DND-41 (cell line): ENCODE results near the gene SV2B.

Experiments
- CTCF ChIP-seq: IDR thresholded peaks from 2 replicates; pipeline ENCODE4 v1.5.1; 2012; ENCODE audit warnings: borderline replicate concordance, low read length, moderate library complexity, mild to moderate bottlenecking; ENCODE audit not compliant: poor library complexity, severe bottlenecking; ENCODE audit errors: extremely low read depth
- EZH2 ChIP-seq: IDR thresholded peaks from 3 replicates; pipeline ENCODE4 v1.6.1; 2012; ENCODE audit warnings: borderline replicate concordance, low read depth, mild to moderate bottlenecking, moderate library complexity, low read length, inconsistent platforms; ENCODE audit not compliant: severe bottlenecking

GRCh38 chr15:91319371-91320059 is 219.5 kb downstream of the SV2B start:
- TF ChIP-seq CTCF (no peak), EZH2 (no peak)
